Suppressor macrophage treated with lipopolysaccharide for 1 hour (primary cell): ENCODE data around the gene PCSK6.
"Not testable (repeated sequence)": the region's sequence is repeated elsewhere in the genome, so short reads cannot be mapped to it uniquely, and the experiment has no call there.

Experiments
- DNase-seq, 3 donors: peaks; one replicate each; pipeline ENCODE4 v3.0.0-alpha.2; 2020 to 2022

The PCSK6 gene

GRCh38 chr15:101372960-101373525 lies 116.5 kb downstream of the PCSK6 start:
- no peak for DNase-seq

- DNase-seq, result no peak
These were observed 117.3 kb downstream of the PCSK6 start for GRCh38 chr15:101372149-101372577.

GRCh38 chr15:101371519-101371918 lies 118.0 kb downstream of the PCSK6 start:
- DNase-seq, result no peak

- no peak for DNase-seq
These were observed 118.4 kb downstream of the PCSK6 start for GRCh38 chr15:101371081-101371480.

- DNase-seq, result no peak
These were observed 119.0 kb downstream of the PCSK6 start for GRCh38 chr15:101370330-101371024.

GRCh38 chr15:101369676-101370075 lies 119.8 kb downstream of the PCSK6 start:
- no peak for DNase-seq

GRCh38 chr15:101368861-101369642 lies 120.5 kb downstream of the PCSK6 start:
- no peak for DNase-seq

- DNase-seq, result no peak
These were observed 121.3 kb downstream of the PCSK6 start for GRCh38 chr15:101368086-101368780.

GRCh38 chr15:101366853-101367252 lies 122.7 kb downstream of the PCSK6 start:
- DNase-seq, result no peak

- DNase-seq, result no peak
These were observed 126.4 kb downstream of the PCSK6 start for GRCh38 chr15:101362986-101363566.

GRCh38 chr15:101362359-101362758 lies 127.1 kb downstream of the PCSK6 start:
- DNase-seq, result no peak

GRCh38 chr15:101361418-101361817 lies 128.1 kb downstream of the PCSK6 start:
- no peak for DNase-seq

- no peak for DNase-seq
These were observed 130.1 kb downstream of the PCSK6 start for GRCh38 chr15:101359365-101359947.

- DNase-seq, result no peak
These were observed 130.6 kb downstream of the PCSK6 start for GRCh38 chr15:101358895-101359294.

- DNase-seq, result no peak
These were observed 131.6 kb downstream of the PCSK6 start for GRCh38 chr15:101357885-101358284.

GRCh38 chr15:101357333-101357732 lies 132.2 kb downstream of the PCSK6 start:
- no peak for DNase-seq

GRCh38 chr15:101356512-101357172 lies 132.9 kb downstream of the PCSK6 start:
- not testable (repeated sequence) for DNase-seq

GRCh38 chr15:101355678-101356464 lies 133.6 kb downstream of the PCSK6 start:
- DNase-seq, result no peak

GRCh38 chr15:101354891-101355623 lies 134.4 kb downstream of the PCSK6 start:
- DNase-seq, result no peak

GRCh38 chr15:101353240-101353639 lies 136.3 kb downstream of the PCSK6 start:
- no peak for DNase-seq
